Testis (tissue), 2 donors: Measurements from ENCODE around the gene CAPZB.

Experiments used
- POLR2A ChIP-seq: fragments of 450-650 bp; IDR thresholded peaks from one replicate; pipeline ENCODE4 v1.6.1; 2017; ENCODE audit warnings: antibody characterized with exemption, mild to moderate bottlenecking, moderate library complexity
- TF ChIP-seq, protein P1 (sequence below), 3 experiments: fragments of 450-650 bp in 2 of 3; fragments of 200-600 bp in 1 of 3; sonication (generic) in 1 of 3; IDR thresholded peaks; one replicate each; pipeline ENCODE4 v1.5.1; 2016 to 2019; ENCODE audit warnings: antibody characterized with exemption in 3 of 3, mild to moderate bottlenecking in 2 of 3, moderate library complexity in 1 of 3

DNA sequence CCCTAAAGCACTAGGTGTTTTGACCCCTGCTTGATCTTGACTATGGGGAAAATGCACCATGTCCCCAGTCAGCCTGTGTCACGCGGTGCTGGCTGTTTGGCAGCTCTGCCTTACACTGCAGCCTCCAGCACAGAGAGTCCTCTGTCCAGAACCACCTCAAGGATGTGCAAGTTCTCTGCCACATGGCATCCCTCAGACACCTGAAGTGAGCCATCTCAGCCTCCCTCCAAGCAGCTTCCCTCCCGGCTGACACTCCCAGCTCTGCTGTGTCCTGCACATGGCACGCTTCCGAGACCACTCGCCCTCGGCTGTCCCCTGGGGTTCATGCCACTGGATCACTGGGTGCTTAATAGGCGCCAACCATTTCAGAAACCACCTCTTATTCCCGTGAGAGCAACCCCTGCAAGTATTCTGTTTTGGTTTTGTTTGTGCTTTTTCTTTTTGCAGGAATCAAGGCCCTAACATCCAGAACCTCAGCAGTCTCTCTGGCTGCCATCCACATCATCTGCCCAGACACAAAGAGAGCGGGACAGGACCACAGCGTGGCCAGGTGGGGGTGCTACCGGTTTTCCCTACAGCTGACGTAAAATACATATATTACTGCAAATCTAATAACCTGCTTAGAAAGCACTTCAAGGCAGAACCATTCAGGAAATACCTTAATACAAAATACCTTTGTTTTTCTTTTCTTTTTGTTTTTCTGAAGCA is 45.7 kb downstream of the CAPZB start:
- TF ChIP-seq, protein P1, sequence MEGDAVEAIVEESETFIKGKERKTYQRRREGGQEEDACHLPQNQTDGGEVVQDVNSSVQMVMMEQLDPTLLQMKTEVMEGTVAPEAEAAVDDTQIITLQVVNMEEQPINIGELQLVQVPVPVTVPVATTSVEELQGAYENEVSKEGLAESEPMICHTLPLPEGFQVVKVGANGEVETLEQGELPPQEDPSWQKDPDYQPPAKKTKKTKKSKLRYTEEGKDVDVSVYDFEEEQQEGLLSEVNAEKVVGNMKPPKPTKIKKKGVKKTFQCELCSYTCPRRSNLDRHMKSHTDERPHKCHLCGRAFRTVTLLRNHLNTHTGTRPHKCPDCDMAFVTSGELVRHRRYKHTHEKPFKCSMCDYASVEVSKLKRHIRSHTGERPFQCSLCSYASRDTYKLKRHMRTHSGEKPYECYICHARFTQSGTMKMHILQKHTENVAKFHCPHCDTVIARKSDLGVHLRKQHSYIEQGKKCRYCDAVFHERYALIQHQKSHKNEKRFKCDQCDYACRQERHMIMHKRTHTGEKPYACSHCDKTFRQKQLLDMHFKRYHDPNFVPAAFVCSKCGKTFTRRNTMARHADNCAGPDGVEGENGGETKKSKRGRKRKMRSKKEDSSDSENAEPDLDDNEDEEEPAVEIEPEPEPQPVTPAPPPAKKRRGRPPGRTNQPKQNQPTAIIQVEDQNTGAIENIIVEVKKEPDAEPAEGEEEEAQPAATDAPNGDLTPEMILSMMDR (IDR thresholded peaks at IDR 0.05), result no peak
- TF ChIP-seq POLR2A, result no peak
